Measurements from ENCODE around the gene EIF4B. TPM values are rescaled to one million over a fixed set of nuclear protein-coding genes. Genes with fewer than 3 reads are reported as not detected.
A peak's percentile ranks its signal among the peaks of the same experiment; 100 is the strongest.

EIF4B gene, protein sequence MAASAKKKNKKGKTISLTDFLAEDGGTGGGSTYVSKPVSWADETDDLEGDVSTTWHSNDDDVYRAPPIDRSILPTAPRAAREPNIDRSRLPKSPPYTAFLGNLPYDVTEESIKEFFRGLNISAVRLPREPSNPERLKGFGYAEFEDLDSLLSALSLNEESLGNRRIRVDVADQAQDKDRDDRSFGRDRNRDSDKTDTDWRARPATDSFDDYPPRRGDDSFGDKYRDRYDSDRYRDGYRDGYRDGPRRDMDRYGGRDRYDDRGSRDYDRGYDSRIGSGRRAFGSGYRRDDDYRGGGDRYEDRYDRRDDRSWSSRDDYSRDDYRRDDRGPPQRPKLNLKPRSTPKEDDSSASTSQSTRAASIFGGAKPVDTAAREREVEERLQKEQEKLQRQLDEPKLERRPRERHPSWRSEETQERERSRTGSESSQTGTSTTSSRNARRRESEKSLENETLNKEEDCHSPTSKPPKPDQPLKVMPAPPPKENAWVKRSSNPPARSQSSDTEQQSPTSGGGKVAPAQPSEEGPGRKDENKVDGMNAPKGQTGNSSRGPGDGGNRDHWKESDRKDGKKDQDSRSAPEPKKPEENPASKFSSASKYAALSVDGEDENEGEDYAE
- polyA plus RNA-seq (2012; ENCODE audit: insufficient read depth, insufficient read length): 272 TPM

DNA sequence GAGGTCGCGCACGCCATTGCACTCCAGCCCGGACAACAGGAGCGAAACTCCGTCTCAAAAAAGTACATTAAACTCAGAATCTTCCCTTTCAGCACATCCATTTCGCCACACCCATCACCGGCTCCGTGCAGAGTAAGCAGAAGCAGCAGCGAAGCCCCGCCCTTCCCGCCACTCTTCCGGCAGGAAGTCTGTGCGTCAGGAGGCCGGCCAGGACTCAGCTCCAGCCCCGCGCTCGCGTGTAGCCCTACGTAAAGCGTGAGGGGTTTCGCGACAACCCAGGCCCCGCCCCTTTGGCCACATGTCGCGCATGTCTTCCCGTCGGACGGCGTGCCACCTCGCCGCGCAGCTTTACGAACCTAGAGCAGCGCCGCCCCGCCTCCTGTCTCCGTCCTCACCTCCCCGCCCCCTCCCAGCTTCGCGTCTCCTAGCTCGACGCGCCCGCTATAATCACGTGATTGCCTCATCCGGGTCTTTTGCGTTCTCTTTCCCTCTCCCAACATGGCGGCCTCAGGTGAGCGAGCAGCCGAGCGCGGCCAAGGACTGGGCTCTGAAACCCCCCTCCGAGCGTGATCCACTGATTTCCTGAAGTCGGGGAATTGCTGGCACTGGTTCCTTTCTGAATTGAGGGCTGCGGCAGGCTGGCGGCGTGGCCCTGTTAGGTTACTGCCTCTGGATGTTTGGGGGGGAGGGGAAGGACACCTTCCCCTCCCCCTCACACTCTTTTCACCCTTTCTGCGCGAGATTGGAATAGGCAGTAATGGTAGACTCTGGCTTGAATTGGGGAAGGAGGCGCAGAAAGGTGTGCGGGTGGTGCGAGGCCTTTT lies at the start of gene EIF4B:
TSS of gene EIF4B (plus strand) at position 471 of the 824 bp plus-strand sequence. CDS start at position 499, 28 bp downstream.
- DNase-seq (ENCODE audit: low read depth, low spot score): peak; percentile 99
- H3K4me3 ChIP-seq (ENCODE audit: low read length): peak within 1 kb of the TSS; percentile 99

DNA sequence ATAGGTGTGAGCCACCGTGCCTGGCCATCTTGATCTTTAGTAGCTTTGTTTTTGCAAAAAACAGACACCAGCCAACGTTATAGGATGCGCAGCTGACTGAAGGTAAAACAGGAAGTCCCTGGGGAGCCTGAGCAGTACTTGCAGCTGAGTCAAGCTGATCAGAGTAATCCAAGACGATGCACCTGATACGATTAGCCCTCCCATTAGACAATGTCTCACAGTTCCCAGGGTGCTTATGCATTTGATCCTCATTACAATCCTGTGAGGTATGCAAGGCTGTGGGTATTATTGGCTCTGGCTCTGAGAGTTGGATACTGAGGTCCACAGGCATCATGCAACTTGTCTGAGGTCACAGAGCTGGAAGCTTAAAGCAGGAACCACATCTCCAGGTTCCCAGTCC lies 49.3 kb upstream of the EIF4B start:
- DNase-seq (ENCODE audit: low read depth, low spot score): peak; percentile 20

DNA sequence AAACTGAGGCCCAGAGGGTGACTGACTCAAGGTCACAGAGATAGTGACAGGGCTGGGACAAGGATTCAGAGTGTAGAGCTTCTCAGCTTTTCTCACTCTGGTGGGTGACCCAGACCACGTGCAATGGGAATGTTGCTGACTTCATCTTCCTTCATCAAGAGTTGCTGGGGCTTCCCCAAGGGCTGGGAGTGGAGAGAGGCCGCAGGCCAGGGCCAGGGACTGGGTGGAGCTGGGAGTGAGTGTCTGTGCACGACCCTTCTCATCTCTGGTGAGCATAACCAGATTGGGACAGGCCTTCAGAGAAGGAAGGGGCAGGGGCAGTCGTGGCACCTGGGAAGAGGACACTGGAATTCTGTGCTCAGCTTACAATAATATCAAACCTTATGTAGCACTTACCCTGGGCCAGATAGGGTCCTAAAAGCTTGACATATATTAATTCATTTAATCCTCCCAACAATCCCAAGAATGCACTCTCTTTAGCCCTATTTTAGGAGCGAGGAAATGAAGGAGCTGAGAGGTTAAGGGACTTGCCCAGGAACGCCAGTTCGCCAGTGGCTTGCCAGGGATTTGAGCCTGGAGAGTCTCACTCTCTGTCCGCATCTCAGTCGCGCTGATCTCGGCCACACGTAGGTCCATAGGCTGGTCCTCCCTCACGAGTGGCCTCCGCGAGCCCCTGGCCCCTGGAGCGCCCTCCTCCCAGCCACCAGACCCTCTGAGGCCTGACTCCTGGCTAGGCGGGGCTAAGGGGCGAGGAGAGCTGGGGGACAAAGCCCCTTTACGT lies 41.5 kb upstream of the EIF4B start:
- H3K4me3 ChIP-seq (ENCODE audit: low read length): no peak overlapping the region
- no peak for DNase-seq (ENCODE audit: low read depth, low spot score)

More for the DNA sequence above, 49.3 kb upstream of the EIF4B start:
- no peak overlapping the region for H3K4me3 ChIP-seq (ENCODE audit: low read length)

DNA sequence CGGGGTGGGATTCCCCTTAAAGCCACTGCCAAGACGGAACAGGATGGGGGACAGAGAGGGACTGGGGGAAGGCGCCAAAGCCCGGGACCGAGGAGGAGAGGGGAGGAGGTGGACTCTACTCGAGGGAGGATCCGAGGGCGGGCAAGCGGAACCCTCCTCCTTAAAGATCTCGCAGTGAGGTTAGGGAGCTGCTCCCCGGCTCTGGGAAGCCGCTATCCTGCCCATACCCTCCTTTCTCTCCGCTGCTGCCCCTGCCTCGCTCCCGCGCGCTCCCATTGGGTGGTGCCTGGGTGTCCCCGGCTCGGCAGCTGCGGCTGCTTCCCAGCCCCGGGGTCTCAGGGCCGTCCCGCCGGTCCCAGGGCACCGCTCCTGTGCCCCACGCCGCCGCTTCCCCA lies 40.9 kb upstream of the EIF4B start:
- DNase-seq (ENCODE audit: low read depth, low spot score): no peak
- H3K4me3 ChIP-seq (ENCODE audit: low read length): no peak overlapping the region

DNA sequence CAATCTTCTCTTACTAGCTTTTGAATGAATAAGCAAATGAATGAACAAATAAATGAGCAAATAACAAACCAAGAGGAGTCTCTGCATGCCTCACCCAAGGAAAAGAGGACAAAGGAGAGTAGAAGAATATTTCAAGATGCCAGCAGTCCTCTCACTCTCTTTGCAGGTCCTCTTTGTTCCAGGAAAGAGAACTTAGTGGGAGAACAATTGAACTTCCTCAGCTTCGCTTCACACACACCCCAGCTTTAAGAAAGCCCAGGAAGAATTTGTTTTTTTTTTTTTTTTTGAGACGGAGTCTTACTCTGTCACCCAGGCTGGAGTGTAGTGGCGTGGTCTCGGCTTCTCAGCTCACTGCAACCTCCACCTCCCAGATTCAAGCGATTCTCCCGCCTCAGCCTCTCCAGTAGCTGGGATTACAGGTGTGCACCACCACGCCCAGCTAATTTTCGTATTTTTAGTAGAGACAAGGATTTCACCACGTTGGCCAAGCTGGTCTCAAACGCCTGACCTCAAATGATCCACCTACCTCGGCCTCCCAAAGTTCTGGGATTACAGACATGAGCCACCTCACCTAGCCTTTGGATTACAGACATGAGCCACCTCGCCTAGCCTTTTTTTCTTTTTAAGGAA lies 37.0 kb upstream of the EIF4B start:
- H3K4me3 ChIP-seq (ENCODE audit: low read length): no peak overlapping the region
- DNase-seq (ENCODE audit: low read depth, low spot score): no peak

DNA sequence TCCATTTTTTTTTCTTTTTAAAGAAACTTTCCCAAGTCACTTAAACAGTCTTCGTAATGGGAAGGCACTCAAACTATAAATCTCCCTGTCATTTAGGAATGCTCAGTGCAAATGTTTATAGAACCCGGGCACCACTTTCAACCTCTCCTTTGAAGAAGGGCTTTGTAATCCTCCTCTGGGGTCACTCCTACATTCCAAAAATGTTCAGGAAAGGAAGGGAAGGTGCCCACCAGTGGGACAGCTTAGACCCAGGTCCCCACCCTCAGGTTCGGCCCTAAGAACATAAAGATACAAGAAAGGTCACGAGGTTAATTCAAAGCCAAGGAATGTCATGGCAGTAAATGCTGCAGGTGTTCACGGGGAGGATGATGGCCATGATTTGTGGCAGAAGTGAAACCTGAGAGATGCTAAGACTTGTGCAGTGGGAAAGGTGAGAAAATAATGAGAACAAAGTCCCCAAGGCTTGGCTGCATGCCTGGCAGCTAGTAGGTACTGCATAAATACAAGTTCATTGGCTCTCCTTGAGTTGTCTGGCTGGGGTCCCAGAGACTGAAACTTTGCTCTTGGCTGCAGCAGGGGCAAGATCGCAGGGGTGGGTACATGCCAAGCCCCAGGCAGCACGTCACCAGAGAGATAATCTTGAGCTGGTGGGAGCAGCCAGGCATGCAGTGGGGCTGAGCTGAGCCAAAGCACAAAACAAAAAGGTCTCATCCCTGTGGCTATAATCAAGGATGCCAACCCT lies 36.3 kb upstream of the EIF4B start:
- DNase-seq (ENCODE audit: low read depth, low spot score): no peak
- H3K4me3 ChIP-seq (ENCODE audit: low read length): no peak overlapping the region

DNA sequence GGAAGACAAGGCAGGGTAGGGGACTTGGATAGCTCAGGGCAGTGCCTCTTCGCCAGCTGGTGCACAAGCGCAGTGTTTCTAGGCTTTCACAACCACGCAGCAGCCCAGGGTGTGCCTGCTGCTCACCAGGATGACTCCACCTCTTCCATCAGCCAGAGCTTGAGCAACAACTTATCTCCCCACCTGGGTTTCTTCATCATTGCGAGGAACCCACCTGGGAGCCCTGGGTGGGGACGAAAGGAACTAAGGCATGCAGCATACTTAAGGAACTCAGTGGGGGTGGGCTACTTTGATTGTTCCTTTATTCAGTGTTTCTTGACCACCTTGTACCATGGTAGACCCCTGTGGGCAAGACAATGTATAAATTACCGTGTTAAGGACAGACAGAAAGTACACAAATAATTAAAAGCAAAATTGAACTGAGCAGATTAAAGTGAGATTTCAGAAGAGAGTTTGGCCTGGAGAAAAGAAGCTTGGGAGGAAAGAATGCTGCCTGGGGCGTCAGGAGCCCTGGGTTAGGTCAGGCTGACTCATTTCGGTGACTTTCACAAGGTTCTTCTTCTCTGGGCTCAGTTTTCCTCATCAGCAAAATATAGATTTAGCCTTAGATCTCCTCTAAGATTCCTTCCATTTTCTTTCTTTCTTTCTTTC lies 34.5 kb upstream of the EIF4B start:
- H3K4me3 ChIP-seq (ENCODE audit: low read length): no peak overlapping the region
- DNase-seq (ENCODE audit: low read depth, low spot score): no peak

DNA sequence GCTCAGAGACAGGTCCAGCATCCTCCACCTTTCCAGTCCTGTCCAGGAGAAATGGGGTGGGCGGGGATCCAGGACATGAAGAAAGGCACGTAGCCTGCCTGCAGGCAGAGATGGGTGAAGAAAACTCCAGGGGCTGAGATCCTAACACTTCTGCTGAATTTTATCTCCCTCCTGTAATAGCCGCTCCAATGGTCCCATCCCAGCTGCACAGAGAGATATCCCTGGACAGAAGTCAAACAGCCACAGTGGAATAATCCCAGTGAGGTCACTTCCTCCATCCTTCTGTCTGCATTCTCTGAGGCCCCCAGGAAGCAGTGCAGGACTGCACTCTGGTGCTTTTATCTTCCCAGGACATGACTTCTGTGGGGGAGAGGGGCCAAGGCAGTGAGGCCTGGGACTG lies 31.1 kb upstream of the EIF4B start:
- H3K4me3 ChIP-seq (ENCODE audit: low read length): no peak overlapping the region
- no peak for DNase-seq (ENCODE audit: low read depth, low spot score)

DNA sequence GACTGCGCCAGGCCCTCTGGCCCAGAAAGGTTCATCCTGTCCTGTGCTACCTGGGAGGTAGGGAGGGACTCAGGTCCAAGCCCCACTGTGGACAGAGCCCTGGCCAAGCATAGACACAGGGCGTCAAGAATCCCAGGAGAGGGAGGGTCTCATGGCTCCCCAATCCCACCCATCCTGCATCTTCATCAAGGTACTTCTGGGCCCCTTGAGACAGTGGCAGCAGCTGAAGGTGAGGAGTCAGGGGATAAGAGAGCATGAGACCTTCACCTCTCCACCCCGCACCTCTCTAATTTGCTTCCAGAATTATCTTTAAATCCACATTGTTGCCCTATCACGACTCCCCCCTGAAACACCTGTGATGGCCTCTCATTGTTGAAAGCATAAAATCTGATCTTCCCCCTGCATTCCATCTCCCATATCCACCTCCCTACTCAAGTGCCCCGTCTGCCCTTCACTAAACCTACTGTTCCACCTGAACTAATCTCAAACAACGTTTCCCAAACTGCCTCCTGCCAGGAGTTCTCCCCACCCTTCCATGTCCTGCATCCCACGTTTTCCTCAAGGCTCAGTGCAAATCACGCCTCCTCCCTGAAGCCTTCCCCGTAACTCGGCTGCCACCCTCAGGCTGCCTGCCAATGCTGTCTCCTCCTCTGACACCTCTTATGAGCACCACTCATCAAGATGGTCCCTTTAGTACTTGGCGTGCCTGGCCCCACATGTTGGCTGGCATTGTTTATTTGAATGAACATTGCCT lies 30.3 kb upstream of the EIF4B start:
- H3K4me3 ChIP-seq (ENCODE audit: low read length): no peak overlapping the region
- no peak for DNase-seq (ENCODE audit: low read depth, low spot score)

DNA sequence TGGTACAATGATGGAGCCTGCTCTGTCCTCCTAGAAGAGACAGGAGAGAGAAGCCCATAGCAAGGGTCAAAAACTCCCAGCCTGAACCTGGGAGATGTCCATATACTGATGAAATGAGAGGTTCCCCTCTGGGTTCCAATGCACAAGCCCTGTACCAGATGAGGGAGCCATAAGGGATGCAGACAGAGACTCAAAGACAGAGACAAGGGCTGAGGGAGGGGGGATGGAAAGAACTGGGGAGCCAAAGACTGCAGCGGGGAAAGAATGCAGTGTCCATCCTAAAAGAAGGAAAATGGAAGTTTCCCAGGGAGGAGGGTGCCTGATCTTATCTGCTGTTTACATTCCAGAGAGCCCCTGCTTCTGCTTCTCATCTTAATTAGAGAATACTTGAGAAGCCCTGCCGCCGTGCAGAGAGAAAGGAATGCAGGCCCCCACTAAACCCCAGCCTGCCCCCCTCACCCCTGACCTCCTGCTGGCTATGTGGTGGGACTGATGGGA lies 29.6 kb upstream of the EIF4B start:
- no peak for DNase-seq (ENCODE audit: low read depth, low spot score)
- H3K4me3 ChIP-seq (ENCODE audit: low read length): no peak overlapping the region

DNA sequence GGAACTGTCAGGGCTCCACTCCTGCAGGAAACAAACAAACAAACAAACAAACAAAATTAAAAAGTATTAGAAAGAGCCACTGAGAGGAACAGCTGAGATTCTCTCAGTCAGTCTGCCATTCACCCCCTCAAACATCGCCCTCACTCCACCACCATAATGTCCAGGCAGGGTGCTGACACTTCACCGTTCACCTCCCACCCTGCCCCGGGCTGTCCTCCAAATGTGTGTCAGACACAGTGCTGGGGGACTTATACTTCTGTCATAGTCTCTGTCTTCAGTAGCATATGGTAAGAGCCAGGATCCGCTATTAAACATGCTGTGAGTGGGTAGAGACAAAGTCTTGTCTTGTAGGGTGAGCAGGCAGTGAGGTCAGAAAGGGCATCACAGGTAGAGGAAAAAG lies 29.1 kb upstream of the EIF4B start:
- DNase-seq (ENCODE audit: low read depth, low spot score): no peak

DNA sequence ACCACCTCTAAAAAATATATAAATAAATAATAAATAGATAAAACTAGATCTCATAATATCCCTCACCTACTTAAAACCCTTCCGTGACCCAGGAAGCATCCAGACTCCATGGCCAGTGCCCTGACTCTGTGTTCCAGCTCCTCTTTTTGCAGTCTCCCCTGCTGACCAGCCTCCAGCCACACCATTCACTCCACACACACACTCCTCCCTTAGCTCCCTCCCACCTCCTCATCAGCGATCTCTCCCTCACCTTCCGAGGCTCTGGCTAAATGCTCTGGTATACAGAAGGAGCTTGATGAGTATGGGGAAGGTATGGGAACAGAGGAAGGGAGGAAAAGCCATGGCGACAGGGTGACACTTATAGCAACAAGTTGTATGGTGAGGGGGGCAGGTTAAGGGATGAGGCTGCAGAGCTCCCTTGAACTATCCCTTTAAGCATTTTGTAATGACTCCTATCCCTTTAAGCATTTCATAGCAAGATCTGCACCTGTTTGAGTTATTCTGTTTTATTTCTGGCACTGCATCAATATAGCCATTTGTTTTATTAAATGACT lies 26.1 kb upstream of the EIF4B start:
- H3K4me3 ChIP-seq (ENCODE audit: low read length): no peak overlapping the region
- DNase-seq (ENCODE audit: low read depth, low spot score): no peak

More for the DNA sequence above, 29.1 kb upstream of the EIF4B start:
- H3K4me3 ChIP-seq (ENCODE audit: low read length): no peak overlapping the region

DNA sequence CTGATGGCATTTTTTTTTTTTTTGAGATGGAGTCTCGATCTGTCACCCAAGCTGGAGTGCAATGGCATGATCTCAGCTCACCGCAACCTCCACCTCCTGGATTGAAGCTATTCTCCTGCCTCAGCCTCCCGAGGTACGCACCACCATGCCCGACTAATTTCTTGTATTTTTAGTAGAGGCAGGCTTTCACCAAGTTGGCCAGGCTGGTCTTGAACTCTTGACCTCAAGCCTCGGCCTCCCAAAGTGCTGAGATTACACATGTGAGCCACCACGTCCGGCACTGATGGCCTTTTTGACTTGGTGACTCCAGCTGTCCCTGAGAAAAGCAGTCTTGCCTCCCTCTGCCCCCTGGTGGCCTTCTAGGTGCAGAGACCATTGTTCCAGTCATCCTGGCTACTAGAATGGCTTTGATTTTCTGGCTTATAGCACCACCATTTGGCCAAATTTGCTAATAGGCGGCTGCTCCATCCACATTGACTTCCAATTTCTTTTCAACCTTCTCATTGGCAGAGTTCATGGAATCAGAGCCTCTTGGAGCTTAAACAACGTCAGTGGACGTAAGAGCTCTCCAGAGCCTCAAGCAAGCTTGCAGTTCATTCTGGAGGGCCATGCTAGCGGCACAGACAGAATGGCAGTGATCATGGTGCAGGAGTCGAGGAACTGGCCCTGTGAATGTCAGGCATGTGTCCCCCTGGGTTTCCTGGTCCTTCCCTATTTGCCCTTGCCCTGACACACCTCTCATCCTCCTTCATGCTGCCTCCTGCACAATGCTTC lies 25.4 kb upstream of the EIF4B start:
- DNase-seq (ENCODE audit: low read depth, low spot score): peak; percentile 82
- no peak overlapping the region for H3K4me3 ChIP-seq (ENCODE audit: low read length)

DNA sequence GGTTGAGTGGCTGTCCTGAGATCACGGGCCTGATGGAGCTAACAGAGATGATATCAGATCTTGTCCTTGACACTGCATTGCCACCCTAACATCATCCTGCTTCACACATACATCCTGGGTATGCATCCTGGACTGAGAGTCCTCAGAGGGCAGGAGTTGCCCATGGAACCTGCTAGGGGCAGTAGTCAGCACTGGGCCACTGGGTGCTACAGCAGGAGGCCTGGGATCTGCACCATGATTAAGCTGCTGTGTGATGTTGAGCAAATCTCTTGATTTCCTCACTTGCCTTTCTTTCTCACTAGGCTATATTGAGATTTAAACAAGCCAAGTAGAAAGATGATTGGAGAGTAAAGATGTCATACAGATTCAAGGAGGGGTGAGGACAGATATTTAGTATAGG lies 22.1 kb upstream of the EIF4B start:
- no peak for DNase-seq (ENCODE audit: low read depth, low spot score)
- no peak overlapping the region for H3K4me3 ChIP-seq (ENCODE audit: low read length)

DNA sequence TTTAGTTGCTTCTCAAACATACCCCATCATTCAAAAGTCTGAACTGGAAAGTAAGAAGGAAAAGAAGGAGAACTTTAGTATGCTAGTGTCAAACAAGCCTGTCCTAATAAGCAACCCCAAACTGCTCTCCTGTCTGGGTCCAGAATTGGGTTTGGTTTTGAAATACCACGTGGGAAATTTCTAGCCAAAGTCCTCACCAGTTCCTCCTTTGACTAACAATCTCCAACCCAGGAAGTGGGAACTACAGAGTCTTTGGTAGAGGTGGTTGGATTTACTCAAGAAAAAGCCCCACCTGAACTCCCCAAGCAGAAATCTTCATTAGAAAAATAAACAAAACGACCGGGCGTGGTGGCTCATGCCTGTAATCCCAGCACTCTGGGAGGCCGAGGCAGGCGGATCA lies 17.4 kb upstream of the EIF4B start:
- no peak for DNase-seq (ENCODE audit: low read depth, low spot score)
- H3K4me3 ChIP-seq (ENCODE audit: low read length): no peak overlapping the region

DNA sequence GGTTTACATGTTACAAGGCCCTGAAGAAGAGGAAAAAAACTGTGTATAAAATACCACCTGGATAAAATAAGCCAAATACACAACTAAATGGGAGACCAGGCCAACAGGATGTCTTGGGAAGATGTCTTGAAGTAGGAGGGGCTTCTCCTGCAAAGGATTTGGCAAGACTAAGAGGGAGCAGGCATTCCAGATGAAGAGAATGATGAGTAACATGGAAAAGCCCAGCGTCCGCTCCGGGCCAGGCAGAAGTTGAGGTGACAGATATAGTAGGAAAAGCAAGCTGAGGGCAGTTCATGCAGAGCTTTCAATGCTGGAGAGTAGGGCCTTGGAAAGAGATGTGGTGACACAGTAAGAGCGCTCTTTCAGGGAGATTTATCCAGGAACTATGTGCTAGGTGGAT lies 16.1 kb upstream of the EIF4B start:
- DNase-seq (ENCODE audit: low read depth, low spot score): no peak
- no peak overlapping the region for H3K4me3 ChIP-seq (ENCODE audit: low read length)
